Natural killer cell treated with Interleukin-12 subunit alpha and Interleukin-12 subunit beta and Interleukin-15 and Interleukin-18, amount 100 ng/mL, for 72 hours (primary cell): Measurements from ENCODE around the gene OR10X1. TPM values are rescaled to one million over a fixed set of nuclear protein-coding genes. Genes with fewer than 3 reads are reported as not detected.

Experiments
- ATAC-seq, 2 donors: fragments of 150-1000 bp; cut with Tn5 transposase in 1 of 2; sonication (Bioruptor Pico), chemical (Tn5 transposase) in 1 of 2; 2 replicates each; pipeline ENCODE4 v1.10.0; 2021
- DNase-seq: peaks from one replicate; pipeline ENCODE4 v3.0.0; 2022; ENCODE audit warnings: low spot score
- H3K27ac Mint-ChIP-seq, 2 donors: 1 replicate in 1 of 2; 2 replicates in 1 of 2; pipeline ENCODE4 v1.8.0; 2022; ENCODE audit warnings: mixed read lengths in 2 of 2, mild to moderate bottlenecking in 1 of 2, moderate library complexity in 1 of 2
- H3K27me3 Mint-ChIP-seq, 2 donors: 1 replicate in 1 of 2; 2 replicates in 1 of 2; pipeline ENCODE4 v1.8.0; 2022; ENCODE audit warnings: mixed read lengths in 2 of 2
- H3K36me3 Mint-ChIP-seq: one replicate; pipeline ENCODE4 v1.8.0; 2022; ENCODE audit warnings: mixed read lengths
- H3K4me1 Mint-ChIP-seq, 2 donors: 1 replicate in 1 of 2; 2 replicates in 1 of 2; pipeline ENCODE4 v1.8.0; 2022; ENCODE audit warnings: low read depth in 2 of 2, mixed read lengths in 2 of 2, mild to moderate bottlenecking in 1 of 2
- H3K4me3 Mint-ChIP-seq: one replicate; pipeline ENCODE4 v1.8.0; 2022; ENCODE audit warnings: mixed read lengths
- H3K9me3 Mint-ChIP-seq: 2 replicates; pipeline ENCODE4 v1.8.0; 2022; ENCODE audit warnings: mixed read lengths
- total RNA-seq, 2 donors: library from RNA; stranded (reverse); gene quantifications; one replicate each; pipeline ENCODE4 v1.2.3, GENCODE V29; 2022

OR10X1 gene
- total RNA-seq, 2 donors from 2014 or later: not detected

DNA sequence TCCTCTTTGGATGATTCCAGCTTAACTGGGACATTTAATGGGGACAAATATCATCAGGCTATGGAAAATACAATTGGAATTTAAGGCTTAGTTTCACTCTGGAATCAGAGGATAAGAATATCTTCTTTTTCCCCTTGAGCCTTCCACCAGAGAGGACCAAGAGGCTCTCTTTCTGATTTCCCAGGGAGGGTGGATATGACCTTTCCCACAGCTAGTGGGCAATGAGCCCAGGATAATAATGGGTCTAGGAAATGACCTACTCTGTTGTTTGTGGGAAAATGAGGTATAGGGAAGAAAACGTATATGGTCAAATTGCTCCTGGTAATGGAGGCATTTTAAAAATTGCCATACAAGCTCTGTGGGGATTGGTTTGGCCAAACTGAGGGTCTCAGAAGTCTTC lies 27.4 kb downstream of the OR10X1 start:
- no peak overlapping the region for H3K27ac Mint-ChIP-seq
- ATAC-seq (no peak), DNase-seq (no peak)
- peaks cover 23 to 26% of the 10 kb centered on the region in 2 donors for H3K27me3 Mint-ChIP-seq
- no peaks in the 10 kb centered on the region for H3K4me1 Mint-ChIP-seq
- no peaks in the 10 kb centered on the region for H3K36me3 Mint-ChIP-seq
- H3K4me3 Mint-ChIP-seq: no peak overlapping the region
- H3K9me3 Mint-ChIP-seq: no peaks in the 10 kb centered on the region

- no peaks in the 10 kb centered on the region for H3K36me3 Mint-ChIP-seq
- H3K27ac Mint-ChIP-seq: no peak overlapping the region
- DNase-seq (no peak), ATAC-seq (no peak)
- H3K4me1 Mint-ChIP-seq: no peaks in the 10 kb centered on the region
- H3K9me3 Mint-ChIP-seq: no peaks in the 10 kb centered on the region
- no peak overlapping the region for H3K4me3 Mint-ChIP-seq
- H3K27me3 Mint-ChIP-seq: peaks cover 22 to 28% of the 10 kb centered on the region in 2 donors
Measured at GRCh38 chr1:158547533-158547932, 32.2 kb downstream of the OR10X1 start.

- H3K36me3 Mint-ChIP-seq: no peaks in the 10 kb centered on the region
- no peak for DNase-seq
- no peaks in the 10 kb centered on the region for H3K4me1 Mint-ChIP-seq
- H3K27me3 Mint-ChIP-seq: peaks cover 30% of the 10 kb centered on the region in 2 donors
- H3K9me3 Mint-ChIP-seq: no peaks in the 10 kb centered on the region
- H3K4me3 Mint-ChIP-seq: no peak overlapping the region
- H3K27ac Mint-ChIP-seq: no peak overlapping the region
- no peak for ATAC-seq
Measured at GRCh38 chr1:158537609-158538008, 42.1 kb downstream of the OR10X1 start.

DNA sequence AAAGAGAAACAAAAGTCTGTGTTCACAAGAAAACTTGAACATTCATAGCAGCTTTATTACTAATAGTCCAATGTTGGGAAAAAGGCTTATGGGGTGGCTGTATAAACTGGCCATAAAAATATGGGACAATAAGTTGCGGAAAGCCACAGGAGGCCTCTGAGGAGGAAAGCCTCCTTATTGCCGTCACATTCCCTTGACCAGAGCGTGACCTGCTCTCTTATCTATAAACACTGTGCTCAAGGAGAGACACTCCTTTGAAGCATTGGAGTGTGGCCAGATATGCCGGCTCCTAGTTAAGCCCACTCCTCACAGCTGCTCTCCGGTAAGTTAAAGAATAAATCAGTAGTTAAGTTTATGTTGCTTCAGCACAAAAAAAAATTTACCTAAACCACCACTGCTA lies 45.2 kb downstream of the OR10X1 start:
- Mint-ChIP-seq H3K9me3 (no peaks in the 10 kb centered on the region), H3K4me1 (no peaks in the 10 kb centered on the region), H3K27ac (no peak overlapping the region), H3K36me3 (no peaks in the 10 kb centered on the region), H3K4me3 (no peak overlapping the region), H3K27me3 (peaks cover 38 to 46% of the 10 kb centered on the region in 2 donors)
- ATAC-seq: no peak
- no peak for DNase-seq

Other genes starting within 250 kb of the OR10X1 start
- gene CD1B, start 248.4 kb downstream of the OR10X1 start, total RNA-seq: not detected
- not detected for gene CD1E, start 226.0 kb downstream of the OR10X1 start, total RNA-seq
- gene OR10T2, start 180.4 kb downstream of the OR10X1 start, total RNA-seq: not detected
- not detected for gene OR10K2, start 153.7 kb downstream of the OR10X1 start, total RNA-seq
- not detected for gene OR10K1, start 118.1 kb downstream of the OR10X1 start, total RNA-seq
- gene OR10R2, start 107.7 kb downstream of the OR10X1 start, total RNA-seq: not detected
- gene OR6Y1, start 25.5 kb downstream of the OR10X1 start, total RNA-seq: not detected
- gene OR6P1, start 9.3 kb downstream of the OR10X1 start, total RNA-seq: not detected
- not detected for gene OR10Z1, start 25.4 kb upstream of the OR10X1 start, total RNA-seq
- gene SPTA1, start 106.8 kb upstream of the OR10X1 start, total RNA-seq: under 1 TPM; 0.08 to 0.43 TPM
- not detected for gene OR6K2, start 120.8 kb upstream of the OR10X1 start, total RNA-seq
- gene OR6K3, start 140.8 kb upstream of the OR10X1 start, total RNA-seq: not detected
- gene OR6K6, start 174.8 kb upstream of the OR10X1 start, total RNA-seq: not detected
- gene OR6N1, start 192.3 kb upstream of the OR10X1 start, total RNA-seq: not detected
- gene OR6N2, start 201.3 kb upstream of the OR10X1 start, total RNA-seq: not detected